ENCODE measurements around the gene CMSS1. TPM values are rescaled to one million over a fixed set of nuclear protein-coding genes. Genes with fewer than 3 reads are reported as not detected.

The CMSS1 gene
- total and polyA plus RNA-seq, 8 donors: 2.7 to 33.3 (median 22.1) TPM

- Histone ChIP-seq H3K27ac (no peak overlapping the region), H3K36me3 (no peaks in the 10 kb centered on the region), H3K4me3 (no peak overlapping the region), H3K9me3 (no peaks in the 10 kb centered on the region), H3K27me3 (no peaks in the 10 kb centered on the region), H3K4me1 (no peaks in the 10 kb centered on the region)
- DNase-seq: no peak
- WGBS, 5 donors: 89 to 96% (median 95%) methylated on average over 8 of the region's 8 CpGs
- TF ChIP-seq CTCF (IDR thresholded peaks at IDR 0.05) (no peak), POLR2AphosphoS5 (IDR thresholded peaks at IDR 0.05) (no peak), EP300 (IDR thresholded peaks at IDR 0.05) (no peak)
- intact Hi-C loops (cut with DNase I; ENCODE audit: low total_unique reads): no loop called here
These were observed 380.2 kb downstream of the CMSS1 start for GRCh38 chr3:100197876-100198275.

GRCh38 chr3:100198579-100199269 lies 381.1 kb downstream of the CMSS1 start:
- Histone ChIP-seq H3K9me3 (peaks cover 0 to under 1% (median 0%) of the 10 kb centered on the region in 4 donors), H3K36me3 (no peaks in the 10 kb centered on the region), H3K27ac (no peak overlapping the region), H3K27me3 (no peaks in the 10 kb centered on the region), H3K4me3 (no peak overlapping the region), H3K4me1 (no peaks in the 10 kb centered on the region)
- no peak for DNase-seq
- intact Hi-C loops (cut with DNase I; ENCODE audit: low total_unique reads): no loop called here
- TF ChIP-seq POLR2AphosphoS5 (IDR thresholded peaks at IDR 0.05): no peak
- no peak for TF ChIP-seq EP300 (IDR thresholded peaks at IDR 0.05)
- no peak for TF ChIP-seq CTCF (IDR thresholded peaks at IDR 0.05)
- TF ChIP-seq POLR2A (IDR thresholded peaks at IDR 0.05): no peak
- 85 to 93% (median 86%) methylated on average over 6 of the region's 6 CpGs for WGBS, 5 donors

GRCh38 chr3:100205171-100205570 lies 387.5 kb downstream of the CMSS1 start:
- 72 to 89% (median 78%) methylated on average over 2 of the region's 2 CpGs for WGBS, 5 donors
- Histone ChIP-seq H3K36me3 (no peaks in the 10 kb centered on the region), H3K4me1 (peaks cover 3 to 6% (median 5%) of the 10 kb centered on the region in 4 donors), H3K9me3 (peaks cover 0 to 4% (median 0%) of the 10 kb centered on the region in 4 donors), H3K27me3 (no peaks in the 10 kb centered on the region), H3K4me3 (no peak overlapping the region), H3K27ac (no peak overlapping the region)
- DNase-seq: no peak
- TF ChIP-seq EP300 (IDR thresholded peaks at IDR 0.05): no peak
- no peak for TF ChIP-seq POLR2AphosphoS5 (IDR thresholded peaks at IDR 0.05)
- TF ChIP-seq POLR2A (IDR thresholded peaks at IDR 0.05): no peak
- TF ChIP-seq CTCF (IDR thresholded peaks at IDR 0.05): no peak
- intact Hi-C loops (cut with DNase I; ENCODE audit: low total_unique reads): no loop called here

- DNase-seq: no peak
- 83 to 94% (median 88%) methylated on average over 1 of the region's 1 CpG for WGBS, 5 donors
These were observed 389.0 kb downstream of the CMSS1 start for GRCh38 chr3:100206687-100207086.

More at GRCh38 chr3:100206687-100207086, 389.0 kb downstream of the CMSS1 start:
- intact Hi-C loops (cut with DNase I; ENCODE audit: low total_unique reads): no loop called here
- Histone ChIP-seq H3K4me1 (peaks cover 9 to 20% (median 13%) of the 10 kb centered on the region in 4 donors), H3K9me3 (peaks cover 0 to 4% (median 0%) of the 10 kb centered on the region in 4 donors), H3K27ac (no peak overlapping the region), H3K4me3 (no peak overlapping the region), H3K36me3 (no peaks in the 10 kb centered on the region), H3K27me3 (no peaks in the 10 kb centered on the region)
- no peak for TF ChIP-seq POLR2AphosphoS5 (IDR thresholded peaks at IDR 0.05)
- TF ChIP-seq POLR2A (IDR thresholded peaks at IDR 0.05): no peak
- no peak for TF ChIP-seq EP300 (IDR thresholded peaks at IDR 0.05)
- no peak for TF ChIP-seq CTCF (IDR thresholded peaks at IDR 0.05)
